ENCODE data around the gene PLIN3.
"Not testable (repeated sequence)": the region's sequence is repeated elsewhere in the genome, so short reads cannot be mapped to it uniquely, and the experiment has no call there.

Gene PLIN3

DNA sequence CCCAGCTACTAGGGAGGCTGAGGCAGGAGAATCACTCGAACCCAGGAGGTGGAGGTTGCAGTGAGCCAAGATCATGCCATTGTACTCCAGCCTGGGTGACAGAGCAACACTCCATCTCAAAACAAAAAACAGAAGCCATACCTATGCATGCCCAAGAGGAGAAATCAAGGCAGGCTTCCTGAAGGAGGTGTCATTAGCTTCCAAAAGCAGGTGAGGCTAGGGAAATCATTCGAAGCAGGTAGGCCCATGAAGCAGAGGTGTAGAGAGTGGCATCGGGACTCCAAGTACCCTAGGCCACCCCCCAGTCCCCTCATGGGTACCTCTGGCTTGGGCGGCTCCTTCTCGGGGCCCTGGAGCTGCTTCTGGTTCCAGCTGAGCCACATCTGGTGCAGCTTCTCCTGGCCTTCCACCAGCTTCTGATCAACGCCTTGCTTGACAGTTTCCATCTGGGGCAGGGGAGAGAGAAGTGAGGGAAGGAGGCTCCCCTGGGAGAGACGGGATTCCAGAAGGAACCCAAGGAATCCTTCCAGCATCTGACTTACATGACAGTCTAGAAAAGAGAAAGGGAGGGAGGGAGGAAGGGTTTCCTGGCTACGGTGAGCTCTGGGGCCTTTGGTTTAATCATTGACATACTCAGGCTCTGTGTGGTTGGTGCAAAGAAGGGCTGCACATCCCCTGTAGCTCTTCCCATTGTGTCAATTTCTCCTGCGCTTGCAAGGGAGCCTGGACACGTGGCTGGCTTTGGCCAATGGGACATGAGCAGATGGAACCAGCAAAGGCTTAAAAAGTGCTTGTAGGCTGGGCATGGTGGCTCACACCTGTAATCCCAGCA is 22.9 kb downstream of the PLIN3 start:
- H3K4me3 ChIP-seq (ENCODE audit: low read length): no peak overlapping the region
- no peak for TF ChIP-seq ZNF274 (IDR thresholded peaks at IDR 0.05; ENCODE audit: low read depth, low read length)

GRCh38 chr19:4843647-4843965 is 23.9 kb downstream of the PLIN3 start:
- no peak overlapping the region for H3K4me3 ChIP-seq (ENCODE audit: low read length)
- no peak for TF ChIP-seq ZNF274 (IDR thresholded peaks at IDR 0.05; ENCODE audit: low read depth, low read length)

- no peak for TF ChIP-seq ZNF274 (IDR thresholded peaks at IDR 0.05; ENCODE audit: low read depth, low read length)
These were observed 28.3 kb downstream of the PLIN3 start for GRCh38 chr19:4839192-4839591.

GRCh38 chr19:4832776-4833175 is 34.7 kb downstream of the PLIN3 start:
- H3K4me3 ChIP-seq (ENCODE audit: low read length): no peak overlapping the region
- TF ChIP-seq ZNF274 (IDR thresholded peaks at IDR 0.05; ENCODE audit: low read depth, low read length): no peak

More at GRCh38 chr19:4839192-4839591, 28.3 kb downstream of the PLIN3 start:
- no peak overlapping the region for H3K4me3 ChIP-seq (ENCODE audit: low read length)

DNA sequence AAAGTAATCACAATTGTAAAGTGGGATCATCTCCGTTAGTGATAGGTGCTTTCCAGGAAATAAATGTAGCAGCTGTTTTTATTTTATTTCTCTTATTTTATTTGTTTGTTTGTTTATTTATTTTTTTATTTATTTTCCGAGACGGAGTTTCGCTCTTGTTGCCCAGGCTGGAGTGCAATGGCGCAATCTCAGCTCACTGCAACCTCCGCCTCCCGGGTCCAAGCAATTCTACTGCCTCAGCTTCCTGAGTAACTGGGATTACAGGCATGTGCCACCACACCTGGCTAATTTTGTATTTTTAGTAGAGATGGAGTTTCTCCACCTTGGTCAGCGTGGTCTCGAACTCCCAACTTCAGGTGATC is 35.5 kb downstream of the PLIN3 start:
- H3K4me3 ChIP-seq (ENCODE audit: low read length): peak overlapping the region; percentile 72; the same call in 1 of the 2 replicates

- peak within 1 kb of the TSS; percentile 72 for H3K4me3 ChIP-seq (ENCODE audit: low read length)
- no peak for TF ChIP-seq ZNF274 (IDR thresholded peaks at IDR 0.05; ENCODE audit: low read depth, low read length)
These were observed 36.0 kb downstream of the PLIN3 start, which contains the start of gene TICAM1 for GRCh38 chr19:4831304-4831978. TSS of gene TICAM1 (minus strand) at chr19:4831712. CDS start at chr19:4818377, 13,335 bp downstream.

GRCh38 chr19:4830768-4831265 is 36.6 kb downstream of the PLIN3 start:
- H3K4me3 ChIP-seq (ENCODE audit: low read length): peak overlapping the region; percentile 72
- no peak for TF ChIP-seq ZNF274 (IDR thresholded peaks at IDR 0.05; ENCODE audit: low read depth, low read length)

DNA sequence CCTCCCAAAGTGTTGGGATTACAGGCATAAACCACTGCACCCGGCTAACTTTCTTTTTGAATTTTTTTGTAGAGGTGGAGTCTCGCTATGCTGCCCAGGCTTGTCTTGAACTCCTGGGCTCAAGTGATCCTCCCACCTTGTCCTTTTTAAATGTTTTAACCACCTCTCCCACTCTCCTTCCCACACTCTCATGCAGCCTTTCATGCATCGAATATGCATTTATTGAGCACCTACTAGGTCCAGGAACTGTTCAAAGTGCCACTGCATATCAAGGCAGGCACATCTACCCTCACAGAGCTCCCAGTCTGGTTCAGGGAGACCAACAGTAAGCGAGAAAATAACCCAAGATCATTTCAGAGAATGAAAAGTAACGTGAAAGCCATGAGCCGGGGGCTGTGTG is 37.1 kb downstream of the PLIN3 start:
- TF ChIP-seq ZNF274 (IDR thresholded peaks at IDR 0.05; ENCODE audit: low read depth, low read length): no peak
- H3K4me3 ChIP-seq (ENCODE audit: low read length): peak overlapping the region; percentile 72

DNA sequence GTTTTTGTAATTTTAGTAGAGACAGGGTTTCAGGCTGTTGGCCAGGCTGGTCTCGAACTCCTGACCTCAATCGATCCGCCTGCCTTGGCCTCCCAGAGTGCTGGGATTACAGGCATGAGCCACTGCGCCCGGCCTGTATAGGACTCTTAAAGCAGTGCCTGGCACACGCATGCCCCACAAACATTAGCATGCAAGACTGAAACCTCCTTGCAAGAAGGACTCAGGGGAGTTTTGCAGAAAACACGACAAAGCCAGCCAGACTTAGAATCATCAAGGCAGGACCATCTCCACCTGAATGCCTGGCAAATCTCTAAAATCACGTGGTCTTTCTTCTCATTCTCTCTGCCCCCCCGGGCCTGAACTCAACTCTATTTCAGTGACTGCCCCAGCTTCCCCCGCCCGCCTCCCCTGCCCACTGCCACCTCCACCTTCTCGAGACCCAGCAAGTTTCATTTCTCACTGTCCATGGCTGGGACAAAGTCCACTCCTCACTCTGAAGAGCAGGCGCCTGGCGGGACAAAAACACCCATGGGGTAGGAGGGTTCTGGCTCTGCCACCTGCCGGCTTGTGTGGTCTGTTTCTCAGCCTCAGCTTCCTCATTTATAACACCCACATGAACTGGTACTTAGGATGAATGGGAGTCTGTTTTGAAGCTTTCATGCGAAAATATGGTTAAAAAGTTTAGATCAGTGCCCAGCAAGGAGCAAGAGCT is 38.3 kb downstream of the PLIN3 start:
- no peak for TF ChIP-seq ZNF274 (IDR thresholded peaks at IDR 0.05; ENCODE audit: low read depth, low read length)

GRCh38 chr19:4823577-4823976 is 43.9 kb downstream of the PLIN3 start:
- TF ChIP-seq ZNF274 (IDR thresholded peaks at IDR 0.05; ENCODE audit: low read depth, low read length): no peak
- H3K4me3 ChIP-seq (ENCODE audit: low read length): no peak overlapping the region

More for the DNA sequence above, 38.3 kb downstream of the PLIN3 start:
- no peak overlapping the region; the same call in 1 of the 2 replicates for H3K4me3 ChIP-seq (ENCODE audit: low read length)

- not testable (repeated sequence) for H3K4me3 ChIP-seq (ENCODE audit: low read length)
These were observed 45.1 kb downstream of the PLIN3 start for GRCh38 chr19:4822354-4822753.

DNA sequence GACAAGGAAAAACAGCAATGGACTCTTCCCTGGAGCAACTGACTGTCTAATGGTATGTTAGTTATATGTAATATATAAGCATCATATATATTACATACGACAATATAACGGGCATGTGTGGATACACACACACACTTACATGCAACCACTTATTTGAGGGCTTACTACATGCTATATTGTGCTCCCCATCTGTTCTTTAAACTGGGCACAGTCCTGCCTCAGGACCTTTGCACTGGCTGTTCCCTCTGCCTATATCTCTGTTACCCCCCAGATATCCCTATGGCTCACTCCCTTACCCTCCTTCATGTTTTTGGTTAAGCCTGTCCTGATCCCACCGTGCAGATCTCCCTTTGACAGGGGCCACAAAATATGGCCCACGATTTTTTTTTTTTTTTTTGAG is 46.2 kb downstream of the PLIN3 start:
- TF ChIP-seq ZNF274 (IDR thresholded peaks at IDR 0.05; ENCODE audit: low read depth, low read length): no peak
- H3K4me3 ChIP-seq (ENCODE audit: low read length): no peak overlapping the region

DNA sequence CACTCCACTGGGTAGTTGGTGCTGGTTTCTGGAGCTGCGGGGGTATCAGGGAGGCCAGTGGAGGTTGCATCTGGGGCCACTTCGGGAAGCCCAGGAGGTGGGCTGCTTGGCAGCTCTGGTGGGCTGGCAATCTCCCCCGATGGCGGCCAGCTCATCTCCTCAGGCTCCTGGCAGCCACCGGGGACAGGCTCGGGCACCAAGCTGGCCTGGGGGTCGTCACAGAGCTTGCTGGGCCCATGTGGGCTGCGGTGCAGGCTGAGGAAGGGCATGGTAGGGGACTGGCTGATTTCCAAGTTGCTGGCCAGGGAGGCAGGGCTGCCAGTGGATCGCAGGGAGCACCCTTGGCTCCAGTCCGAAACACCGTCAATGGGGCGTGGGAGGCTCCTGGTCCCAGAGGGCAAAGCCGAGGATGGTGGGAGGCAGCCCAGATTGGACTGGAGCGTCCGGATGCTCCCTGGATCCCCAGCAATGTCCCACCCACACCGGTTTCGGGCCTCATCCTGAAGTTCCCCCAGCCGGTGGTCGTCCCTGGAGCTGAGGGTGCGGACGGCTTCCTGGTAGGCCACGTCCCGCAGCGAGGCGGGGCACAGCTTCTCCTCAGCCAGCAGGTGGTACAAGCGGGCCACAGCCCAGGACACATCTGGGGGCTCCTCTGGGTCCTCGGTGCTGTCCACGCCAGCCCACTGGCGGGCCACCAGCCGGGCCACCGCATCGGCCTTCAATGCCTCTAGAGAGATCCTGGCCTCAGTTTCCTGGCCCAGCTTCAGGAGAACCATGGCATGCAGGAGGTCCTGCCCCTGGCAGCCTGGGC is 49.8 kb downstream of the PLIN3 start:
- H3K4me3 ChIP-seq (ENCODE audit: low read length): no peak overlapping the region
- no peak for TF ChIP-seq ZNF274 (IDR thresholded peaks at IDR 0.05; ENCODE audit: low read depth, low read length)

DNA sequence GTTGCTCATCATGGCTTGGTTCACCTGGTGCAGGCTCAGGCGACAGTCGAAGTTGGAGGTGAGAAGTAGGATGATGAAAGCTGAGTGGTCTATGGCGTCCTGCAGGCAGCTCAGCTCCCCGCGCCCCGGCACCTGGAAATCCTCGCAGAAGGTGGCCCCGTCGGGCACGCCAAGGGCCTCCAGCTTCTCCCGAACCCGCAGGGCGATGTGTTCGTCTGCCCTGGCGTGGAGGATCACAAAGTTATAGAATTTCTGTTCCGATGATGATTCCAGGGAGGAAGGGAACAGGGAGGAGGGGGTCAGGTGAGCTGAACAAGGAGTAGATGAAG is 50.6 kb downstream of the PLIN3 start:
- H3K4me3 ChIP-seq (ENCODE audit: low read length): no peak overlapping the region
- no peak for TF ChIP-seq ZNF274 (IDR thresholded peaks at IDR 0.05; ENCODE audit: low read depth, low read length)

Data from GM08714 (cell line).